NCI-H524 treated with DMSO at 0.1 percent for 48 hours (cell line): ENCODE measurements around the gene VAMP3.

Source experiments
- DNase-seq: peaks from one replicate; lab custom pipeline; 2025; lab: John Stamatoyannopoulos, UW

VAMP3 gene

GRCh38 chr1:7813677-7814373 lies 42.7 kb downstream of the VAMP3 start:
- DNase-seq: no peak

GRCh38 chr1:7821282-7821681 lies 50.2 kb downstream of the VAMP3 start:
- no peak for DNase-seq

GRCh38 chr1:7824701-7825100 lies 53.6 kb downstream of the VAMP3 start:
- no peak for DNase-seq

GRCh38 chr1:7826363-7826762 lies 55.3 kb downstream of the VAMP3 start:
- DNase-seq: no peak

GRCh38 chr1:7827126-7827955 lies 56.2 kb downstream of the VAMP3 start:
- DNase-seq: no peak
